Karpas-422 (cell line): ENCODE data around the gene AFF3. TPM values are rescaled to one million over a fixed set of nuclear protein-coding genes. Genes with fewer than 3 reads are reported as not detected.

Experiments
- DNase-seq: peaks from one replicate; pipeline ENCODE4 v3.0.0-alpha.2; 2015
- H2AFZ ChIP-seq: fragments of 200-600 bp; sonication (generic); 2 replicates; pipeline ENCODE4 v1.6.1; 2014; ENCODE audit warnings: antibody characterized with exemption, low read length, mixed read lengths
- H3K27ac ChIP-seq: fragments of 200-600 bp; sonication (generic); 2 replicates; pipeline ENCODE4 v1.5.1; 2014; ENCODE audit warnings: mild to moderate bottlenecking, low read length, moderate library complexity
- H3K27me3 ChIP-seq: fragments of 200-600 bp; sonication (generic); 2 replicates; pipeline ENCODE4 v1.6.1; 2014; ENCODE audit warnings: low read length, mixed read lengths
- H3K36me3 ChIP-seq: fragments of 200-600 bp; sonication (generic); 2 replicates; pipeline ENCODE4 v1.6.1; 2014; ENCODE audit warnings: low read length, mixed read lengths; ENCODE audit not compliant: insufficient read depth
- H3K4me1 ChIP-seq: fragments of 200-600 bp; sonication (generic); 2 replicates; pipeline ENCODE4 v1.6.1; 2014; ENCODE audit warnings: mild to moderate bottlenecking, low read length, mixed read lengths
- H3K4me2 ChIP-seq: fragments of 200-600 bp; sonication (generic); 2 replicates; pipeline ENCODE4 v1.6.1; 2014; ENCODE audit warnings: low read length, low read depth, mild to moderate bottlenecking; ENCODE audit not compliant: poor library complexity, severe bottlenecking
- H3K4me3 ChIP-seq: fragments of 200-600 bp; sonication (generic); 2 replicates; pipeline ENCODE4 v1.5.1; 2014; ENCODE audit warnings: mild to moderate bottlenecking, antibody characterized with exemption, low read length, mixed read lengths
- H3K79me2 ChIP-seq: fragments of 200-600 bp; sonication (generic); 2 replicates; pipeline ENCODE4 v1.6.1; 2014; ENCODE audit warnings: mild to moderate bottlenecking, low read length, mixed read lengths
- H3K9ac ChIP-seq: fragments of 200-600 bp; sonication (generic); 2 replicates; pipeline ENCODE4 v1.6.0; 2014; ENCODE audit warnings: low read length
- H3K9me2 ChIP-seq: fragments of 200-600 bp; sonication (generic), shearing (Covaris generic); replicated peaks from 2 replicates; pipeline ENCODE4 v1.6.0; 2014; ENCODE audit warnings: mild to moderate bottlenecking, low read length, moderate library complexity; ENCODE audit not compliant: insufficient read depth
- H3K9me3 ChIP-seq: fragments of 300-700, 200-600 bp; sonication (generic); 2 replicates; pipeline ENCODE4 v1.6.1; 2014; ENCODE audit warnings: low read length, mixed read lengths
- H4K20me1 ChIP-seq: fragments of 200-600 bp; sonication (generic); 2 replicates; pipeline ENCODE4 v1.6.1; 2014; ENCODE audit warnings: mild to moderate bottlenecking, antibody characterized with exemption, low read length, low read depth; ENCODE audit not compliant: insufficient read depth
- total RNA-seq: library from RNA; depleted of rRNA; stranded (reverse); fragments of >200 nt; shearing (Covaris generic); gene quantifications from 2 replicates; pipeline ENCODE4 v1.2.3, GENCODE V29; 2014; ENCODE audit warnings: low replicate concordance

AFF3 gene
- total RNA-seq, 1 experiment from 2014 or later = 99.7 TPM

DNA sequence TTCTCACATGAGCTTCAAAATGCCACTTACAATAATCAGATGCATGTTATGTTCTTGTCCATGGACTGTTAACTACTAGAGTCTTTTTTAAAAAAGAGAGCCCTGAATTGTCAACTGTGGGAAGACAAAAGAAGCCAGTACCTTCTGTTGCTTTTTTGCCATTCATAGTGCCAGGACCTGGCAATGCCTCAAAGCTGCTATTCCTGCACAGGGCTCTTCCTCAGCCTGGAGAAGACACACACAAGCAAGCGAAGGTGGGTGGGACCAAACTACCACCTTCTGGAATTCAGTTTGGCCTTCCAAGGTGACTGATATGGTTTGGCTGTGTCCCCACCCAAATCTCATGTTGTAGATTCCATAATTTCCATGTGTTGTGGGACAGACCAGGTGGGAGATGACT lies 160.6 kb downstream of the AFF3 start:
- Histone ChIP-seq H3K36me3 (peaks cover 11% of the 10 kb centered on the region; the same call in 1 of the 2 replicates), H3K4me3 (no peak overlapping the region), H3K4me1 (no peaks in the 10 kb centered on the region), H3K79me2 (no peaks in the 10 kb centered on the region), H3K4me2 (no peak overlapping the region), H3K27me3 (no peaks in the 10 kb centered on the region), H3K9me2 (no peaks in the 10 kb centered on the region), H3K27ac (no peak overlapping the region), H2AFZ (no peak overlapping the region), H4K20me1 (no peaks in the 10 kb centered on the region), H3K9me3 (no peaks in the 10 kb centered on the region), H3K9ac (no peak overlapping the region)
- no peak for DNase-seq

GRCh38 chr2:99980176-99980575 lies 162.2 kb downstream of the AFF3 start:
- no peak for DNase-seq
- H3K9me3 ChIP-seq = no peaks in the 10 kb centered on the region
- no peak overlapping the region for H3K27ac ChIP-seq
- no peaks in the 10 kb centered on the region for H3K9me2 ChIP-seq
- no peaks in the 10 kb centered on the region for H3K27me3 ChIP-seq
- no peaks in the 10 kb centered on the region for H4K20me1 ChIP-seq
- no peak overlapping the region for H3K9ac ChIP-seq
- H3K36me3 ChIP-seq = peaks cover 14% of the 10 kb centered on the region; the same call in 1 of the 2 replicates
- no peaks in the 10 kb centered on the region for H3K79me2 ChIP-seq
- no peak overlapping the region for H3K4me3 ChIP-seq
- H3K4me1 ChIP-seq = no peaks in the 10 kb centered on the region
- H3K4me2 ChIP-seq = no peak overlapping the region
- H2AFZ ChIP-seq = no peak overlapping the region

DNA sequence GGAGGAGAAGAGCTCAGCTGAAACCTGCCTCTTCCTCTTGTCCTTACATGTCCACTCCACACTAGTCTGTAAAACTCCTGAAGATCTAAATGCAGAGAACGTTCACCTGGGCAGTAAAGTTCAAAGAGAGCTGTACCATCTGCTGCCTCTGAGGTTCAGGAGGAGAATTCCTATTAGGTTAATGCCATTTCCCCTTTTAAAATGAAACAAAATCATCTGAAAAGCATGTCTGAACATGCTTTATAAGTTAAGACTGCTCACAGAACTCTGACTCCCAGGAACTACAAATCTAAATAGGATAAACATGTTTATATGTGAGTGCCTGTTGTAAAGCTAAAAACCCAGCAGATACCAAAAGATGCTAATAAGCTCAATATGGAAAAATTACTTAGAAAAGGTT lies 164.4 kb downstream of the AFF3 start:
- Histone ChIP-seq H3K9me3 (no peaks in the 10 kb centered on the region), H2AFZ (no peak overlapping the region)

GRCh38 chr2:99975386-99975785 lies 167.0 kb downstream of the AFF3 start:
- Histone ChIP-seq H3K9me2 (no peaks in the 10 kb centered on the region), H3K27me3 (no peaks in the 10 kb centered on the region), H3K4me3 (no peak overlapping the region), H2AFZ (no peak overlapping the region), H3K4me2 (no peak overlapping the region), H4K20me1 (no peaks in the 10 kb centered on the region), H3K4me1 (no peaks in the 10 kb centered on the region), H3K27ac (no peak overlapping the region), H3K9me3 (no peaks in the 10 kb centered on the region), H3K9ac (no peak overlapping the region), H3K36me3 (0 out of 2 replicates have a peak, but pooled peaks cover 8% of the 10 kb centered on the region), H3K79me2 (no peaks in the 10 kb centered on the region)
- no peak for DNase-seq

More for the DNA sequence above, 164.4 kb downstream of the AFF3 start:
- no peak for DNase-seq
- Histone ChIP-seq H3K4me2 (no peak overlapping the region), H3K36me3 (peaks cover 15% of the 10 kb centered on the region; the same call in 1 of the 2 replicates), H3K9me2 (no peaks in the 10 kb centered on the region), H4K20me1 (no peaks in the 10 kb centered on the region), H3K4me1 (no peaks in the 10 kb centered on the region), H3K9ac (no peak overlapping the region), H3K79me2 (no peaks in the 10 kb centered on the region), H3K4me3 (no peak overlapping the region), H3K27me3 (no peaks in the 10 kb centered on the region), H3K27ac (no peak overlapping the region)

GRCh38 chr2:99974682-99975375 lies 167.6 kb downstream of the AFF3 start:
- no peak overlapping the region for H3K4me3 ChIP-seq
- no peak overlapping the region for H3K27ac ChIP-seq
- no peaks in the 10 kb centered on the region for H3K4me1 ChIP-seq
- no peaks in the 10 kb centered on the region for H3K9me2 ChIP-seq
- 0 out of 2 replicates have a peak, but pooled peaks cover 8% of the 10 kb centered on the region for H3K36me3 ChIP-seq
- H2AFZ ChIP-seq = no peak overlapping the region
- H3K4me2 ChIP-seq = no peak overlapping the region
- H3K79me2 ChIP-seq = no peaks in the 10 kb centered on the region
- DNase-seq = no peak
- no peaks in the 10 kb centered on the region for H3K9me3 ChIP-seq
- no peaks in the 10 kb centered on the region for H3K27me3 ChIP-seq
- no peaks in the 10 kb centered on the region; the same call in 1 of the 2 replicates for H4K20me1 ChIP-seq
- H3K9ac ChIP-seq = no peak overlapping the region

DNA sequence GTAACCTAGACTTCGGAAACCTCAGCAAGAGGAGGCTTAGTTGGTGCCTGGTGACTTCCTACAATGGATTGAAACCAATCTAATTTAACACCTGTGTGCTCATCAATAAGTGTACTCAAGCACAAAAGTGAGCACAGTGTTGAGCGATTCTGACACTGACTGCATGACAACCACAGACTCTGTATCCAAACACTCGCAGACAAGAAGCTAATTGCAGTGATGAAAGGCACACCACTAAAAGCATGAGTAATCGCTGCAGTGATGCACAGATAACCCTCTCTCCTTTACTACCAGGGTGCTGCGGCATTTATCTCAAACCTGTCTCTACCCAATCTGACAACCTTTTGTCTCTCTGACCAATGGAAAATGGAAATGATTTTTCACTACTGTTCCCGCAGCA lies 168.1 kb downstream of the AFF3 start:
- no peaks in the 10 kb centered on the region for H3K4me1 ChIP-seq
- no peak overlapping the region for H3K4me2 ChIP-seq
- H3K9ac ChIP-seq = no peak overlapping the region
- no peak overlapping the region for H3K4me3 ChIP-seq
- H3K9me3 ChIP-seq = no peaks in the 10 kb centered on the region
- H3K9me2 ChIP-seq = no peaks in the 10 kb centered on the region
- no peaks in the 10 kb centered on the region for H3K27me3 ChIP-seq
- no peaks in the 10 kb centered on the region for H3K79me2 ChIP-seq
- H2AFZ ChIP-seq = no peak overlapping the region
- H3K27ac ChIP-seq = no peak overlapping the region
- DNase-seq = no peak
- H4K20me1 ChIP-seq = no peaks in the 10 kb centered on the region; the same call in 1 of the 2 replicates
- H3K36me3 ChIP-seq = 0 out of 2 replicates have a peak, but pooled peaks cover 8% of the 10 kb centered on the region

GRCh38 chr2:99971326-99971900 lies 171.0 kb downstream of the AFF3 start:
- Histone ChIP-seq H3K9me2 (no peaks in the 10 kb centered on the region), H3K27ac (no peak overlapping the region), H3K36me3 (0 out of 2 replicates have a peak, but pooled peaks cover 5% of the 10 kb centered on the region), H2AFZ (no peak overlapping the region), H3K9me3 (no peaks in the 10 kb centered on the region), H3K27me3 (no peaks in the 10 kb centered on the region), H3K4me3 (no peak overlapping the region), H4K20me1 (no peaks in the 10 kb centered on the region; the same call in 1 of the 2 replicates), H3K9ac (no peak overlapping the region), H3K79me2 (no peaks in the 10 kb centered on the region), H3K4me2 (no peak overlapping the region), H3K4me1 (no peaks in the 10 kb centered on the region)
- no peak for DNase-seq

DNA sequence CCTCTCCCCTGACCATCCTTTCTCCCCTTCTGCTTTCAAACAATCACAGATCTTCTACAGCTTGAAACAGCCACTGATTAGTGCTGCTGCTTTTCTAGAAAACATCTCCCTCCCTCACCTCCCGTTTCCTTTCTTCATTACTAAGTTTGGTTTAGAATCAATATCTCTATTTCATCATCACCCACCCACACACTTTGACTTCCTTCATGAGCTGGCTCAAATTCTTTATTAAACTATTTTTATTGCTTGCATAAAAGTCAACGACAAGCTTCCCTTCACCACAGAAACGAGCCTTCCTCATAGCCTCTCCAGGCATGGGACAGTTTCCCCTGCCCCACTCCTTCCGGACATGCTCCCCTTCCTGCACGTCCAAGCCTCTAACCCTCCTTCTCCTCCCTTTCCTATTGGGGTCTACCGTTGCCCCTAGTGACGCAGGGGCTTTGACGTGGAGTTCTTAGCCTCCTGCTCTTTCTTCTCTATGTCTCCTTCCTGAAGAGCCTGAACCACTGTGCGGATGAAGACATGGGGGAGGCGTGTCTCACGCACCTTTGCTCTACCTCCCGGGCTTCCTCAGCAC lies 172.0 kb downstream of the AFF3 start:
- no peaks in the 10 kb centered on the region for H3K9me2 ChIP-seq
- H3K9ac ChIP-seq = no peak overlapping the region
- no peak overlapping the region for H3K4me3 ChIP-seq
- 0 out of 2 replicates have a peak, but pooled peaks cover 5% of the 10 kb centered on the region for H3K36me3 ChIP-seq
- no peaks in the 10 kb centered on the region for H3K9me3 ChIP-seq
- DNase-seq = no peak
- H4K20me1 ChIP-seq = no peaks in the 10 kb centered on the region; the same call in 1 of the 2 replicates
- no peak overlapping the region for H3K4me2 ChIP-seq
- no peak overlapping the region for H2AFZ ChIP-seq
- no peaks in the 10 kb centered on the region for H3K79me2 ChIP-seq
- no peaks in the 10 kb centered on the region for H3K27me3 ChIP-seq
- no peak overlapping the region for H3K27ac ChIP-seq
- no peaks in the 10 kb centered on the region for H3K4me1 ChIP-seq
